Effector memory CD4-positive, alpha-beta T cell (primary cell): ENCODE measurements around the gene LRSAM1.

Experiments
- DNase-seq, 3 donors: peaks; one replicate each; pipeline ENCODE4 v3.0.0-alpha.2; 2020
- H3K27ac ChIP-seq: 2 replicates; pipeline ENCODE4 v1.7.0; 2013; ENCODE audit warnings: mild to moderate bottlenecking, low read length, moderate library complexity; ENCODE audit not compliant: insufficient read depth, poor library complexity, severe bottlenecking
- H3K27me3 ChIP-seq: replicated peaks from 2 replicates; pipeline ENCODE4 v1.7.0; 2013; ENCODE audit warnings: mild to moderate bottlenecking, low read length; ENCODE audit not compliant: insufficient read depth, control insufficient read depth, poor library complexity, severe bottlenecking
- H3K36me3 ChIP-seq: 2 replicates; pipeline ENCODE4 v1.7.0; 2013; ENCODE audit warnings: mild to moderate bottlenecking, low read length, moderate library complexity; ENCODE audit not compliant: control insufficient read depth, insufficient read depth
- H3K4me1 ChIP-seq: 2 replicates; pipeline ENCODE4 v1.7.0; 2013; ENCODE audit warnings: low read length, mild to moderate bottlenecking; ENCODE audit not compliant: control insufficient read depth, insufficient read depth, poor library complexity, severe bottlenecking
- H3K4me3 ChIP-seq: 2 replicates; pipeline ENCODE4 v1.7.0; 2013; ENCODE audit warnings: low read length, low read depth, mild to moderate bottlenecking; ENCODE audit not compliant: insufficient read depth, poor library complexity, severe bottlenecking
- H3K9me3 ChIP-seq: 2 replicates; pipeline ENCODE4 v1.7.0; 2013; ENCODE audit warnings: mild to moderate bottlenecking, low read length, moderate library complexity; ENCODE audit not compliant: control insufficient read depth

Gene LRSAM1

GRCh38 chr9:127495884-127496555 lies 44.7 kb downstream of the LRSAM1 start:
- DNase-seq = no peak
- no peaks in the 10 kb centered on the region for H3K9me3 ChIP-seq
- H3K27me3 ChIP-seq = no peaks in the 10 kb centered on the region
- no peaks in the 10 kb centered on the region for H3K4me1 ChIP-seq
- H3K4me3 ChIP-seq = no peak overlapping the region
- no peak overlapping the region for H3K27ac ChIP-seq
- H3K36me3 ChIP-seq = peaks cover 26% of the 10 kb centered on the region

GRCh38 chr9:127496974-127497373 lies 45.7 kb downstream of the LRSAM1 start:
- Histone ChIP-seq H3K27me3 (no peaks in the 10 kb centered on the region), H3K27ac (no peak overlapping the region), H3K9me3 (no peaks in the 10 kb centered on the region), H3K4me1 (no peaks in the 10 kb centered on the region), H3K36me3 (peaks cover 26% of the 10 kb centered on the region), H3K4me3 (no peak overlapping the region)
- no peak for DNase-seq

DNA sequence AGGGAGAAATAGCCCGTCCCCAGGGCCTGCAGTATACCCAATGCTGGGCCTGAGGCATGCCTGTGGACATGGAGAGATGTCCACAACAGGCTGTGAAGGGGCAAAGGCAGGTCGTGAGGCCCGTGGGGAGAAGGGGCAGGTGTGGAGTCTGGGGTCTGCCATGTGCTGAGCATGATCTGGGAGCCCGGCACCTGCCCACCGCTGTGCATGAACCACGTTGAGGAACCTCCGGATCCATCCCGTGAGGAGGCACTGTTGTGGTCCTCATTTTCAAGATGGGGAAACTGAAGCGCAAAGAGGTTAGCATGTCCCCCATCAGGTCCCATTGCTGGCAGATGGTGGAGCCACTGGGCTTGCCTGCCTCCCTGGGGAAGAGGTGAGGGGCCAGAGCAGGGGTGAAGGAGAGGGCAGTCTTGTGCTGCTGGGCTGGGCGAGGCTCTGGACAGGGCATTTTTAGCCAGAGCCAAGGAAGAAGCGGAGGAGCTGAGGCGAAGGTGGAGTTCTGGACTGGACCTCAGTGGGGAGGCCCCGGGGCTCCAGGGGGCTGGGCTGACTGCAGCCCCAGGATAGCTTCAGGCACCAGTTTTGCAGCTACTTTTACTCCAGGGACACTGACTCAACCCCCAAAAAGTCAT lies 46.5 kb downstream of the LRSAM1 start:
- Histone ChIP-seq H3K9me3 (no peaks in the 10 kb centered on the region), H3K4me3 (no peak overlapping the region), H3K27me3 (no peaks in the 10 kb centered on the region), H3K4me1 (no peaks in the 10 kb centered on the region), H3K36me3 (peaks cover 20% of the 10 kb centered on the region), H3K27ac (no peak overlapping the region)
- no peak for DNase-seq

- Histone ChIP-seq H3K36me3 (peaks cover 20% of the 10 kb centered on the region), H3K27me3 (no peaks in the 10 kb centered on the region), H3K27ac (no peak overlapping the region), H3K9me3 (no peaks in the 10 kb centered on the region), H3K4me1 (no peaks in the 10 kb centered on the region), H3K4me3 (no peak overlapping the region)
- no peak for DNase-seq
These were observed 47.0 kb downstream of the LRSAM1 start for GRCh38 chr9:127498298-127498697.

DNA sequence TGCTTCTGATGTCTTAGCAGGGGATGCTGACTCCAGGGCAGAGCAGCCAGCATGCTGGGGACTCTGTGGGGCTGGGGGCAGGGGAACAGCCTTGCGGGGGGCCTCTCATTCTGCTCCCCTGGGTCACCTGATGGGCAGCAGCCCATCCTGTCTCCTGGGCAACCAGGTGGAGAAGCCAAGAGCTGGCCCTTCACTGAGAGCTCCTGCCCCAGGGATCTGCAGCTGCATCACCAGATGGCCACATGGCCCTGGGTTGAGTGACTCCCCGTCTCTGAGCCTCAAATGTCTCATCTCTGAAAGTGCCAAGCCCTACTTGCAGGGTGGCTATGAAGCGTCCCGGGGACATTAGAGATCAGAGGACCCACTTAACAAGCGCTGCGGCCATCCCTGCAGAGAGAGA lies 49.1 kb downstream of the LRSAM1 start:
- DNase-seq = no peak
- peaks cover 18% of the 10 kb centered on the region for H3K36me3 ChIP-seq
- no peak overlapping the region for H3K27ac ChIP-seq
- no peaks in the 10 kb centered on the region for H3K9me3 ChIP-seq
- no peaks in the 10 kb centered on the region for H3K27me3 ChIP-seq
- no peak overlapping the region for H3K4me3 ChIP-seq
- no peaks in the 10 kb centered on the region for H3K4me1 ChIP-seq

DNA sequence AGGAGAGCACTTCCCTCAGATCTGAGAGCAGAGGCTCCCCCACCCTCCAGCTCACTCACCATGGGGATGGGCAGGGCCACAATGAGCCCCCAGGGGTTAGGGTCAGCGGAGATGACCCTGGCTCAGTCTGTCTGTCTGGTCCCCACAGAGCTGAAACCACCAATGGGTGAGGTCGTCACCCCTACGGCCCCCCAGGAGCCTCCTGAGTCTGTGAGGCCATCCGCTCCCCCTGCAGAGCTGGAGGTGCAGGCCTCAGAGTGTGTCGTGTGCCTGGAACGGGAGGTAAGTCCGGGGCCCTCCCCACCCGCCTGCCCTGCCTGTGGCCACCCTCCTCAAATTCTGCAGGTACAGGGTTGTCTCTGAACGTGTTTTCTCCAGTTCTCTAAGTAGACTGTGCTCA lies 49.6 kb downstream of the LRSAM1 start:
- H3K4me1 ChIP-seq = no peaks in the 10 kb centered on the region
- H3K9me3 ChIP-seq = no peaks in the 10 kb centered on the region
- DNase-seq = no peak
- H3K27me3 ChIP-seq = no peaks in the 10 kb centered on the region
- no peak overlapping the region for H3K27ac ChIP-seq
- peaks cover 16% of the 10 kb centered on the region for H3K36me3 ChIP-seq
- no peak overlapping the region for H3K4me3 ChIP-seq

GRCh38 chr9:127501821-127502343 lies 50.6 kb downstream of the LRSAM1 start:
- H3K36me3 ChIP-seq = peaks cover 12% of the 10 kb centered on the region
- no peaks in the 10 kb centered on the region for H3K9me3 ChIP-seq
- H3K4me3 ChIP-seq = no peak overlapping the region
- no peaks in the 10 kb centered on the region for H3K4me1 ChIP-seq
- H3K27ac ChIP-seq = no peak overlapping the region
- DNase-seq = no peak
- no peaks in the 10 kb centered on the region for H3K27me3 ChIP-seq

- DNase-seq = no peak
- H3K36me3 ChIP-seq = peaks cover 13% of the 10 kb centered on the region
- no peak overlapping the region for H3K4me3 ChIP-seq
- H3K27me3 ChIP-seq = no peaks in the 10 kb centered on the region
- no peak overlapping the region for H3K27ac ChIP-seq
- H3K4me1 ChIP-seq = no peaks in the 10 kb centered on the region
- no peaks in the 10 kb centered on the region for H3K9me3 ChIP-seq
These were observed 51.5 kb downstream of the LRSAM1 start for GRCh38 chr9:127502706-127503378.

DNA sequence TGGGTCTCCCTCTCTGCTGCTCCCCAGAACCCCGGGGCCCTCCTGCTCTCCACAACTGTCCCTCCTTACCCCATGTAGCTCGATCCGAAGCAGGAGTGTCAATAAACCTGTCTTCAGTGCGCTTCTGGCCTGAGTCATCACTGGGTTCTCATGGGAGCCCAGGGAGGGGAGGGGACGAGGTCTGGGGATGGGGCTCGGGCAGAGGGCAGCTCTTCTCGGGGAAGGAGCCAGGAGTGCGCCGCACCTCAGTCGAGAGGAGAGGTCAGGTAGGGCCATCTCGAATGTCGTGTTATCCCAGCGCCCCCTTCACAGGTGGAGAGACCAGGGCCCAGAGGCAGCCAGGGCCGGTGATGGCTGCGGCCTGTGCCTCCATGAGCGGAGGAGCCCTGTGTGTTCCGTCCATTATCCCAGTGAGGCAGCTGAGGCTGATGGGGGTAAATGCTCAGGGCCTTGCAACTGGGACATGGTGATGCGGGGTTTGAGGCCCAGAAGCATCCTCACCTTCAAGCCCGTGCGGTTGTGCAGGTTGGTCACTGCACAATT lies 52.1 kb downstream of the LRSAM1 start:
- DNase-seq = no peak
- H3K4me3 ChIP-seq = no peak overlapping the region
- no peaks in the 10 kb centered on the region for H3K4me1 ChIP-seq
- peaks cover 17% of the 10 kb centered on the region for H3K36me3 ChIP-seq
- no peak overlapping the region for H3K27ac ChIP-seq
- no peaks in the 10 kb centered on the region for H3K9me3 ChIP-seq
- no peaks in the 10 kb centered on the region for H3K27me3 ChIP-seq
